Calu3 (cell line): ENCODE results near the gene TPST1. TPM values are rescaled to one million over a fixed set of nuclear protein-coding genes. Genes with fewer than 3 reads are reported as not detected.

ENCODE experiments used
- BruUV-seq: library from RNA; stranded (reverse); fragments of 400-500 nt; replicated peaks from 2 replicates; lab custom pipeline; 2021; lab: Mats Ljungman, UMichigan
- CTCF ChIA-PET: fragments of 300-600 bp; sonication (Branson Sonifier 250); formaldehyde crosslinking; loops from one replicate; lab custom pipeline; 2022; ENCODE audit warnings: antibody characterized with exemption; lab: Charles Lee
- DNase-seq: peaks from one replicate; pipeline ENCODE4 v3.0.0; 2022
- H3K27ac Mint-ChIP-seq: one replicate; pipeline ENCODE4 v1.8.0; 2022; ENCODE audit warnings: mixed read lengths; ENCODE audit not compliant: unreplicated experiment
- H3K27me3 Mint-ChIP-seq: one replicate; pipeline ENCODE4 v1.8.0; 2022; ENCODE audit warnings: mixed read lengths; ENCODE audit not compliant: unreplicated experiment
- H3K36me3 Mint-ChIP-seq: one replicate; pipeline ENCODE4 v1.8.0; 2022; ENCODE audit warnings: mild to moderate bottlenecking, moderate library complexity, mixed read lengths; ENCODE audit not compliant: insufficient read depth, unreplicated experiment
- H3K4me1 Mint-ChIP-seq: one replicate; pipeline ENCODE4 v1.8.0; 2022; ENCODE audit warnings: mild to moderate bottlenecking, low read depth, mixed read lengths; ENCODE audit not compliant: unreplicated experiment
- H3K4me3 Mint-ChIP-seq: one replicate; pipeline ENCODE4 v1.8.0; 2022; ENCODE audit warnings: mild to moderate bottlenecking, low read depth, moderate library complexity, mixed read lengths; ENCODE audit not compliant: unreplicated experiment
- H3K9me3 Mint-ChIP-seq: one replicate; pipeline ENCODE4 v1.8.0; 2022; ENCODE audit warnings: low read depth, mixed read lengths; ENCODE audit not compliant: unreplicated experiment
- intact Hi-C: fragments of 100-400 bp; cut with micrococcal nuclease; formaldehyde crosslinking; loops from one replicate; pipeline ENCODE4 v1.10.0; 2022; ENCODE audit not compliant: unreplicated experiment
- total RNA-seq: library from RNA; stranded (reverse); gene quantifications from 2 replicates; pipeline ENCODE4 v1.2.3, GENCODE V29; 2022
- TF ChIP-seq, protein P1 (sequence below): fragments of 200-600 bp; IDR thresholded peaks from one replicate; pipeline ENCODE4 v1.8.0; 2022; ENCODE audit warnings: antibody characterized with exemption; ENCODE audit not compliant: unreplicated experiment

Gene TPST1
- total RNA-seq, 1 experiment from 2014 or later: 11.4 TPM

- DNase-seq: no peak
- H3K36me3 Mint-ChIP-seq: no peaks in the 10 kb centered on the region
- no peaks in the 10 kb centered on the region for H3K4me1 Mint-ChIP-seq
- CTCF ChIA-PET: no interaction called here
- BruUV-seq: no TSS peak
- no peaks in the 10 kb centered on the region for H3K9me3 Mint-ChIP-seq
- H3K27me3 Mint-ChIP-seq: no peaks in the 10 kb centered on the region
- H3K4me3 Mint-ChIP-seq: no peak overlapping the region
- intact Hi-C loops: no loop called here
- H3K27ac Mint-ChIP-seq: no peak overlapping the region
- TF ChIP-seq, protein P1, sequence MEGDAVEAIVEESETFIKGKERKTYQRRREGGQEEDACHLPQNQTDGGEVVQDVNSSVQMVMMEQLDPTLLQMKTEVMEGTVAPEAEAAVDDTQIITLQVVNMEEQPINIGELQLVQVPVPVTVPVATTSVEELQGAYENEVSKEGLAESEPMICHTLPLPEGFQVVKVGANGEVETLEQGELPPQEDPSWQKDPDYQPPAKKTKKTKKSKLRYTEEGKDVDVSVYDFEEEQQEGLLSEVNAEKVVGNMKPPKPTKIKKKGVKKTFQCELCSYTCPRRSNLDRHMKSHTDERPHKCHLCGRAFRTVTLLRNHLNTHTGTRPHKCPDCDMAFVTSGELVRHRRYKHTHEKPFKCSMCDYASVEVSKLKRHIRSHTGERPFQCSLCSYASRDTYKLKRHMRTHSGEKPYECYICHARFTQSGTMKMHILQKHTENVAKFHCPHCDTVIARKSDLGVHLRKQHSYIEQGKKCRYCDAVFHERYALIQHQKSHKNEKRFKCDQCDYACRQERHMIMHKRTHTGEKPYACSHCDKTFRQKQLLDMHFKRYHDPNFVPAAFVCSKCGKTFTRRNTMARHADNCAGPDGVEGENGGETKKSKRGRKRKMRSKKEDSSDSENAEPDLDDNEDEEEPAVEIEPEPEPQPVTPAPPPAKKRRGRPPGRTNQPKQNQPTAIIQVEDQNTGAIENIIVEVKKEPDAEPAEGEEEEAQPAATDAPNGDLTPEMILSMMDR: no peak
Observed at GRCh38 chr7:66213637-66214036, 8.5 kb downstream of the TPST1 start.

GRCh38 chr7:66216687-66217086 lies 11.6 kb downstream of the TPST1 start:
- no peak overlapping the region for H3K4me3 Mint-ChIP-seq
- BruUV-seq: no TSS peak
- H3K9me3 Mint-ChIP-seq: no peaks in the 10 kb centered on the region
- no peak for DNase-seq
- intact Hi-C loops: no loop called here
- CTCF ChIA-PET: no interaction called here
- no peaks in the 10 kb centered on the region for H3K27me3 Mint-ChIP-seq
- TF ChIP-seq, protein P1: no peak
- H3K4me1 Mint-ChIP-seq: peaks cover 10% of the 10 kb centered on the region
- H3K36me3 Mint-ChIP-seq: no peaks in the 10 kb centered on the region
- no peak overlapping the region for H3K27ac Mint-ChIP-seq

- Mint-ChIP-seq H3K36me3 (no peaks in the 10 kb centered on the region), H3K4me3 (no peak overlapping the region), H3K9me3 (no peaks in the 10 kb centered on the region), H3K27me3 (no peaks in the 10 kb centered on the region), H3K4me1 (peaks cover 20% of the 10 kb centered on the region), H3K27ac (no peak overlapping the region)
- no peak for DNase-seq
- BruUV-seq: no TSS peak
- intact Hi-C loops: no loop called here
- TF ChIP-seq, protein P1: no peak
- CTCF ChIA-PET: no interaction called here
Observed at GRCh38 chr7:66219805-66220204, 14.7 kb downstream of the TPST1 start.

DNA sequence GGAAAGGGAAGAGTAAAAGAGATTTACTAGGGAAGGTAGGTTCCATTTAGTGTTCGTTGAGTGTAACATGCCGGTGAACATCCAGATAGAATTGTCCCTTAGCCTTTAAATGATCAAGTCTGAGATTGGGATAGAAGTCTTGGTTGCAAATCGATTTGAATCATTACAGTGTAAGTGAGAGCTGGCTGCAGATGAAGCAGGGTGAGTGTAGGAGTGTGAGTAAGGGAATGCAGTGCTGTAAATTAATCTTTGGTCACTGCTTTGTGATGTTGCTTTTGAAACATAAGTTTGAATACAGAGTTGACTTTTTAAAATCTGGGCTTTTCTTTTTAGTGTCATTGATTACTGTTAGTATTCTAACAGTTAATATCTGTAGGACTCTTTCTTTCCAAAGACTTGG lies 16.3 kb downstream of the TPST1 start:
- no peaks in the 10 kb centered on the region for H3K9me3 Mint-ChIP-seq
- TF ChIP-seq, protein P1: no peak
- no peak overlapping the region for H3K27ac Mint-ChIP-seq
- no TSS peak for BruUV-seq
- H3K4me3 Mint-ChIP-seq: no peak overlapping the region
- H3K4me1 Mint-ChIP-seq: peaks cover 20% of the 10 kb centered on the region
- no peak for DNase-seq
- no peaks in the 10 kb centered on the region for H3K36me3 Mint-ChIP-seq
- H3K27me3 Mint-ChIP-seq: no peaks in the 10 kb centered on the region
- CTCF ChIA-PET: interaction anchor here (0.6 kb wide), 1 partner anchor 55 kb away, joined by 5 read pairs; no protein-coding TSS in a partner anchor
- intact Hi-C loops: no loop called here
